Mesenteric fat pad (tissue), 1 donor: ENCODE measurements around the gene PAN3. TPM values are rescaled to one million over a fixed set of nuclear protein-coding genes. Genes with fewer than 3 reads are reported as not detected.

Experiments
- DNase-seq: peaks from one replicate; pipeline ENCODE4 v3.0.0-alpha.2; 2020; ENCODE audit warnings: low spot score
- total RNA-seq: library from RNA; stranded (reverse); fragmentation: NEBNext Ultra II Directional; extraction: Animal tissue kit (Norgen Biotek cat#: 25700); gene quantifications from one replicate; pipeline ENCODE4 v1.2.1, GENCODE V29; 2021
- donor health status: DM: yes; HTN: yes; CAD: no.

The PAN3 gene
- total RNA-seq, 1 donor from 2014 or later = 31.2 TPM

DNA sequence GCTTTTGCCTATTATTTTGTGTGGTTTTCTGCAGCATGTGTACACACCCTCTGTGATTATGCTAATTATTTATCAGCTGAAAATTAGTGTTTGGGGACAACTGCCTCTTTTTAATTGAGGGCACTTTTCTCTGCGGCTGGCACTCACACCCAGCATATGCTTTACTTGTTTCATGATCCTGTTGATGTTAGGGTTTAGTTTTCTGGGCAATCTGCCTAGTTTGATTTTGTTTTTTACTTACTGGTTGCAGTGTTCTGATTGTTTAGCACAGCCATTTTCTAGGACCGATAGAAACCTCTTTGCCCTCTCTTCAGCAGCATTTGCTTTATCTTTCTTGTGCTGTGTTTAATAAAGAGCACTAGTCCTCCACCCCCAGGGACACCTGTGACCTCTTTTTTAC, 161.6 kb downstream of the PAN3 start:
- DNase-seq = no peak

DNA sequence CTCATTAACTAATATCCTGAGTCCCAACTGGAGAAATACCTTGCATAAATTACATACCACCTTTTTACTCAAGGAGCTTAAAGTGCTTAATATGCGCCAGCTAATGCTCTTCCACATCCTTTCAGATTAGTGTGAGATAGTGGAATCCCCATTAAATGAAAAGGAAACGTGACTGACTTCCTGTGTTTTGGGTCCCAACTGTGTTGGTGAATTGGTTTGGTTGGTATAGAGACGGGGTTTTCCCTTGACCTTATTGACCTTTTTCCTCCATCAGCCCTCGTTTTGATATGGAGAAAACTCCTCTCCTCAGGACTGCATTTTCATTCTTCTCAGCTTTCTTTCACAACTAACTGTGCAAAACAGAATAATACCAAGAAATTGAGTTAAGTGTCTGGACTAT, 163.5 kb downstream of the PAN3 start:
- no peak for DNase-seq

DNA sequence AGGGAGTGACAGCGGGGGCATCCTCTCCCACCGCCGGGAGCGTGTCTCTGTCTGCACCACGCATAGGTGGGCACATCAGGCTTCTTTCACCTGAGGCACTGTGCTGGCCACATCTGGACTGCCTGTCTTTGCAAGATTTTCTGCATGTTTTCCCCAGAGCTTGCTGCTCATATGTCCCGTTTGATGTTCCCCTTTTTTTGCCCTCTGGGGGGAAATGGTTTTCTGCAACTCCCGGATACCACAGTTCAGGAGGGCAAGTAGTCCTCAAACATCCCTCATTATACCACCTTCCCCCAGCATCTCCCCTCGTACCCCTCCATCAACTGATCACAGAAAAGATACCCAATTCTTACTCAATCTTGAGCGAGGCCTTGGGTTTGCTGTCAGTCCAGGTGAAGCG, 168.0 kb downstream of the PAN3 start:
- DNase-seq = no peak

DNA sequence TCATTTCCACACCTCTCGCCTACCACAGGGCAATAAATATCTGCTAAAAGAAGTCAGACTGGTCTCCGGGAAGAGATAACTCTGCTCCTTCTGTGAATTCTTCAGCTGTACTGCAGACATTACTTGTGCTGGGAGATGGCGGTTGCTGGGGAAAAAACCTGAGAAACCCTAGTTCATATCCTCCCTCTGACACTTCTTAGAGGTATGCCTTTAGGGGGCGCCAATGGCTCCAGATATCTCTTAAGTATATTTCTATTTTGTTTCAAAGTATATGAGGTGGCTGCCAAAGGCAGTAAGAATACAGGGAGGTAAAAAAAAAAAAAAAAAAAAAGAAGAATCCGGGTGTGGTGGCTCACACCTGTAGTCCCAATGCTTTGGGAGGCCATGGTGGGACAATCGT, 175.2 kb downstream of the PAN3 start:
- DNase-seq = no peak

DNA sequence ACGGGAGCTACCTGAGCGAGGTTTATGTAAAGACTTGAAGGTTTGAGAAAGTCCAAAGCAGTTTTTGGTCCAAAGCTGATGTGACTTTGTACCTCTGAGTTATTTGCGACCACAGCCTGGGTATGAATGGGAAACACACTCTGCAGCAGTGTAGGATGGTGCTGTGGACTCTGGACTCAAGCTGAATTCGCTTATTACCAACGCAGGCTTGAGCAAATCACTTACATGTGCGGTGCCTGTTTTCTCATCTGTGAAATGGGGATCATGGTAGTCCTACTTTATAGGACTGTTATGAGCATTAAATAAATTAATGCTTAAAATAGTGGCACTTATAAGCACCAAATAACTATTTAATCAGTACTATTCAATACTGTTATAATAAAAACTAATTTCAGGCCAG, 176.5 kb downstream of the PAN3 start:
- DNase-seq = no peak

DNA sequence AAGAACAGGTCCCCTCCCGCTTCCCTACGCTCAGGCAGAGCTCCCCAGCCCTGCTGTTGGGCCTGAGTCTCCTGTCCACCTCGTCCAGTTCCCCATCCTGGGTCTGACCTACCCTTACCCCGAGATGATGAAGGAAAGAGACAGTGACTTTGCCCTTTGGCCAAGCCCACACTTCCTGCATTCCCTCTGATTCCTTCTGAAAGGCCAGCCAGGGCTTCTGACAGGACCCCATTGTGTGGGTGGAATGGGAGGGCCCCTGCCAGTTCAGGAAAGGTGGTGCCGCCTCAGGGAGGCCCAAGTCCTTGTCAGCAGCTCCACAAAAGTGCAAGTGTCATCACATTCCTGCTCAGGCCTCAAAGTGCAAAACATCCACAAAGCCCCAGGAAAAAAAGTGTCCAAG, 177.8 kb downstream of the PAN3 start:
- no peak for DNase-seq

DNA sequence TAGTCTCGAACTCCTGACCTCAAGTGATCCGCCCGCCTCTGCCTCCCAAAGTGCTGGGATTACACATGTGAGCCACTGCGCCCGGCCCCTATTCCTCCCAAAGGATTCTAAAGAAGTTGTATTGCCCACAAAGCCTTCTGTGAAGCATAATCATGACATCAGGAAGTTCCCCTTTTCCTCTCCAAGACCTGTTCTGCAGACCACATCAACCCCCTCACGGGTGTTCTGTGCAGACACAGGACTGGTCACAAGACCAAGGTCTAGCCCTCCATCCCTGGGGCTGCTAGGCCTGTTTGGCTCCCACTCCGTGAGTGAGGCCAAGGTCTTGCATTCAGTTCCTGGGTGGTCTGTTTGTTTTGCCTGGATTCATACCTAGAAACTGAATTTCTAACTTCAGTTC, 178.5 kb downstream of the PAN3 start:
- DNase-seq = no peak

DNA sequence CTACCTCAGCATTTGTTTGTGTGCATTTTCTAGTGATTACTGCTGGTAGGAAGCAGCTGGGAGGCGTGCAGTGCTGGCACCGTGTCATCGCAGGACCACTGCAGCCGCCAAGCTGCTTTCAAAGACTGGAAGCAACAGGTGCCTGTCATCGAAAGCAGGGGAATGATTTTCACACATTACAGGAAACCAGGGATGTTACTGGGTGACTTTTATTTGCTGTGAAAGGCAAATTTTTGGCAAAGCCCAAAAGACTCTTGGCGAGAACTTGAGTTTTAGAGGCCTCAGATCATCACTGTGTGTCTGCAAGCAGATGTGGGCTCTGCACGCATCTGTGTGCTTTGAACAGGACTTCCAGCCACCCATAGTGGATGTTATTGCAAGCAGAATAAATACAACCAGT, 180.2 kb downstream of the PAN3 start:
- DNase-seq = no peak

DNA sequence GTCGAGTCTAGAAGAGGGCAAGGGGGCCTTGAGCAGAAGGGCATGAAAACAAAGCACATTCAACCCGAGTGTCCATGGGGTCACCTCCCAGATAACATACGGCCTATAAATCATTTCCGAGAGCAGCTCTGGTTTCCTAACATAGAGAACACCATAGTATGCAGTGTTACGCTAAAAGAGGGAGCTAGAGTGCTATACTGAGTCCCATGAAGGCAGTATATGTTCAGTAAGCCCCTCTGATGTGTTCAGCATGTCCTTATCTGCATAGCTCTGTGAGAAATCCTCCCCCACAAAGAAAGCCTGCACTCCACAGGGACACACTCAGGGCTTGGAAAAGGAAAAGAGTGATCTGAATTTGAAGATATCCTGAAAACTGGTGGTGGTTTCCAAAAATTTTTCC, 181.2 kb downstream of the PAN3 start:
- no peak for DNase-seq

DNA sequence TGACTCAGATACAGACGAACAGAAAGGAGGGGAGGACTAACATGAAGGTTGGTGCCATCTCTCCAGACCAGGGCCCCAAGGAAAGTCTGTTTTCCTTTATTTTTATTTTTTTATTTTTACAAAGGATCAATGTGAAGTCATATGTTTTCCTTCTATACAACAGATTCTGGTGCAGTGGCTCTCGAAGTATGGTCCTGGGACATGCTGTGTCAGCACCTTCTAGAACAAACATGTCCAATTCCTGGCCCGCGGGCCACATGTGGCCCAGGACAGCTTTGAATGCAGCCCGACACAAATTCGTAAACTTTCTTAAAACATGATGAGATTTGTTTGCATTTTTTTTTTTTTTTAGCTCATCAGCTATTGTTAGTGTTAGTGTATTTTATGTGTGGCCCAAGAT, 181.9 kb downstream of the PAN3 start:
- DNase-seq = no peak

DNA sequence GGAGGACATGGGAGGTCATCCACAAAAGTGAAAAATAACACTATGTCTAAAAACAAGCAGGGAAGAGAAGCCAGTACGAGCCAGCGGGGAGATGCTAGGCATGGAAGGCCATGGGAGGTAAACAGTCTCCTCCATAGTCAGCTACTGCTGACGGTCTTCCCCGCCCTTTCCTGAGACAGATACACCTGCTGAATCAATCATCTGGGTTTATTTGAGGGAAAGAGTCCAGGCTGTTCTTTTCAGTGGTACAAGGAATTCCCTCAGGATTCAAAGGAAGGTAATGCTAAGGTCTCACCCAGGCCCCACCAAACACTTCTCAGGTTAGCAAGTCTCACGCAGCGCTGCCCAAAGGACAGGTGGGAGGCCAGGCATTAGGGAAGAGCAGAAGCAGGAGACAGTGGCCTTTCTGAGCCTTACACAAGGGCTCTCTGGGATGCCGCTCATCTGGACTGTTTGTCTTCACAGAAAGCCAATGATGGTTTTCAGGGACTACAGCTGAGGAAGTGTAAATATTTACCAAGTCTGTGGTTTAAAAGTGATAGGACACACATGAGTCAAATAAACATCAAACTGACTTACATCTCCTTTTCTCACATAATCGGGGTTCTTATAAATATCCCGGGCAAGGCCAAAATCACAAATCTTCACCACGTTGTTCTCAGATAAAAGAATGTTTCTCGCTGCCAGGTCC, 182.7 kb downstream of the PAN3 start:
- no peak for DNase-seq

DNA sequence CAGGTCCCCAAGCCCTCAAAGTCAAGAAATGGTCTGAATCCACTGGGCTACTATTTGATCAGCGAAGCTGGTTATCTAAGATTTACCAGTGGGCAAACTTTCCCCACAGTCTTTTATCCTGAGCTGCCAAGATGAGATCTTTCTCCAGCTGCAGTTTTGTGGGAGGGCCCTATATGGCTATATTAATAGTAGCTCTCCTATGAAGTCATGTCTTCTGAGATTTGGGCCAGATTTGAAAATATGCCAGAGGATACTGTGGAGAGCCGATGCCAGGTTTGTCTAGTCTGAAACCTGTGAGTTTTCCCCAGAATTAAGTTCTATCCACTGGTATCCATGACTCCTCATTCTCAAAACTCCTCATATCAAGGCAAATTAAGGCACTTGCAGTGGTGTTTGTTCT, 183.4 kb downstream of the PAN3 start:
- DNase-seq = no peak

DNA sequence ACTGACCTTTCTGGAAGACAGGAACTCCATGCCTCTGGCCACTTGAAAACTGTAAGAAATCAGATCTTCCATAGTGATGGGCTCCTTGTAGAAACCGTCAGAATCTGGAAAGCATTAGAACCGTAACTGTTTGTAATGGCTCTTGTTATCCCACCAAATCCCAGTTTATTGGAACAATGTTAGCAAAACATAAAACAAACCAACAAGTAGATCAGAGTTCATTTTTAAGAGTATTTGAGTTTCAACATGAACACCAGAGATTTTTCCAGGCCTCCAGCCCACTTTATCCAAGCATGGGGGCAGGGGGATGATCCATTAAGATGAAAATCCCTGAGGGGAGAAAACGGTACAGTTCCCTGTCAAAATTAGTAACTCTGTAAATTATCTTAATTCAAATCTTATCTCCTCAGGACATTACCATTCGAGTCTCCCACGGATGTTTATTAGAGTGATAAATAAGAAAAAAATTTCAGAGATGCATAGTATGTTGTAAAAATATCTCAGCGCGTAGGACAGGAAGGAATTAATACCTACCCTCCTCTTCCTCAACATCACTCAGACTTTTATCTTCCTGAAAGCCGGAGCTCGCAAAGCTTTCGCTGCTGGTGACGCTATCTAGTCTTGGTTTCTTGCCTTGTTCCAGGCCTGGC, 184.0 kb downstream of the PAN3 start:
- DNase-seq = no peak

DNA sequence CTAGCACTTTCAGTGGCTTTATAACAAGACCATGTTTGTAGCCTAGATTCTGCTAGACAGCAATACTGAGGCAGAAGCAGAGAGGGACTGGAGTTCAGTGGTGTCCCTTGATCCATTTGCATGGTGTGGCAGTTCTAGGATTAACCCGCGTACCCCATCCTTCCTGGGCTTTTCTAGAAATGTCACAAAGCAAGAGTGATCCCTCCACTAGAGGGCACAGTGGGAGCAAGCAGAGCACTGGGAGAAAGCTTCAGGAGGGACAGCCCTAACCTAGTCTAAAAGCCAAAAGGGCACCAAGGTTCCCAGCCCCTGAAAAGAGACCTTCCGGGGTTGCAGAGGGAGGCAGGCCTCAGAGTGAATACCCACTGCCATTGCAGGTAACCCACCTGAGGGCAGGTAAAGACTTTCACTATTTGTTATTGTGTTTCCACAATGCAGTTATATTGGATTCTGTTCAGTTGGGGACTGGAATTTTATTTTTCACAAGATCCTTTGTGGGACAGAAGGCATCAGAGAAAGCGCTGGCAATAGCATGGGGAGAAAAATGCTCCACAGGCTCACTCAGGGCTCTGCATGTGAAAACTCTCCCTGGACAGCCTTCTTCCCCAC, 185.9 kb downstream of the PAN3 start:
- no peak for DNase-seq

DNA sequence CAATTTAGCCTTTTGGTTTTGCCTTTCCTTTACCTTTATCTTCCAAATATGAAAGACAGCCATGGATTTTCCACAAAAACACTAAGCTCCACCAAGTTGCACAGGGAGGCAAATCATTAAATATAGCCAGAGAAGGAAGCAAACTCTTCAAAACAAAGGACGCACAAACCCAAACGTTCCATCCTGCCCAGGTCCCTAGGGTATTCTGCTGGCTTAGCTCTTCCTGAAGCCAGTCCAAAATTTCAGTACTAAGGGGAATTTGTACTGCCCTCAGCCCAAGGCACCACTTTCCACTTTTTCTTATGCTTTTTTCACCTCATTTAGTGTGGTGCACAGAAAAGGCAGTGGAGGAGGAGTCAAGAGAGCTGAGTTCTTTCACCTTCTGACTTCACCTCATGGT, 186.7 kb downstream of the PAN3 start:
- DNase-seq = no peak

DNA sequence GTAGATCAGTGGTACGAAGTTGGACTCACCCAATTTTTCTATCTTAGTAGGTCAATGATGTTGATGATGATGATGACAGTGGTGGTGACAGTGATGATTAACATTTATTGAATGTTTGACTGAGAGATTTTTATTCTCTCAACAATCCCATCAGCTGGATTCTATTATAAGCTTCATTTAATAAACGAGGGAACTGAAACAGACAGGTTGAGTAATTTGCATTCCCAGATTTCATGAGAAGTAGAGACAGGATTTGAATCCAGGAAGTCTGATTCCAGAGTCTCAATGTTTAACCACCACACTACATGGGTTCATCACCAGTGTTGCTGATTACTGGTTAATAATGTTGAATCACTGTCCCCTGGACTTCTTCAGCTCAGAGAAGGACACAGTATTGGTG, 187.7 kb downstream of the PAN3 start:
- DNase-seq = no peak

DNA sequence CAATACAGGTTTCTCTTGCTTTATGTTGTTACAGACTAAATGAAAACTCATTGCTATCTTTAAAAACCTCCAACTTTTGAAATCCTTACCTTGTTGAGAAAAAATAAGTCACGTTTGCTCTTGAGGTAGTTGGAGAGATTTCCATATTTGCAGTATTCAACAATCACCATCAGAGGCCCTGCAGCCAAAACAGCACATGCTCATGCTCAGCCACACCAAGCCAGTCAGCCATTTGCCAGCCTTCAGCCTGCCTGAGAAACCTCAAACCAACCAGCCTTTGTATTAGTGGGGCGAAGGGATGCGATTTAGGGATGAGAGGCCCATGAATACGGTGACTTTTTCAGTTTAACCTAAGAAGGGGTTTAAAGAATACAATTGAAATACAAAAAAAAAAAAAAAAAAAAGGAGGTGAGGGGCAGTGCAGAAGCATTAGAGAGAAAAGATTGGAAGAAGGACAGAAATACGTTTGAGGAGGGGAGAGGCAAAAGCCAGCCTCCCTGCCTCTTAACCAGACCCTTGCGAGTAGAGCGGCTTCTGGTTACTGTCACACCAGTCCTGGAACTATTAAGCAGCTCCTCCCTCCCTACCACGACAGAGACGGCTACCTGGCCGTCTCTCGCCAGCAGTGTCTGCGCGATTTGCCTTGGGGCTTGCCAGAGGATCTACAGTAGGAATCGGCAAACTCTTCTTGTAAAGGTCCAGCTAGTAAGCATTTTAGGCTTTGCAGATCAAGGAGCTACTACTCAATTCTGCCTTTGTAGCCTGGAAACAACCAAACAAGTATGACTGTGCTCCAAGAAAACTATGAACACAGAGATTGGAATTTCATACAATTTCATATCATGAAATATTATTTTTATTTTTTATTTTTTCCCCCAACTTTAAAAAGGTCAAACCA, 189.3 kb downstream of the PAN3 start:
- no peak for DNase-seq

DNA sequence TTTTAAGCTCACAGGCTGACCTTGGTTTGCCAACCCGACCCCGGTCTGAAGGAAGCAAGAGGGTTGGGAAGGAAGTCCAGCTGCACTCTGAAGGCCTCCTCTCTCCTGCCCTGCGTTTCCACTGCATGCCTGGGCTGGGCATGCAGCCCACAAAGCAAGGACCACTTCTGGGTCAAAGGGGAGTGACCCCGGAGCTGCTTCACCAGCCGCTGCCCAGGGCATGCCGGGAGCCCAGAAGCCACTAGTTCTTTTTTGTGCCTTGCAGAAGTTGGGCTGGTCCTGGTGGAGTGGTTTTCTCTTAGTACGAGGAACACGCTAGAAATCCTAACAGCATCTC, 189.9 kb downstream of the PAN3 start:
- DNase-seq = no peak

DNA sequence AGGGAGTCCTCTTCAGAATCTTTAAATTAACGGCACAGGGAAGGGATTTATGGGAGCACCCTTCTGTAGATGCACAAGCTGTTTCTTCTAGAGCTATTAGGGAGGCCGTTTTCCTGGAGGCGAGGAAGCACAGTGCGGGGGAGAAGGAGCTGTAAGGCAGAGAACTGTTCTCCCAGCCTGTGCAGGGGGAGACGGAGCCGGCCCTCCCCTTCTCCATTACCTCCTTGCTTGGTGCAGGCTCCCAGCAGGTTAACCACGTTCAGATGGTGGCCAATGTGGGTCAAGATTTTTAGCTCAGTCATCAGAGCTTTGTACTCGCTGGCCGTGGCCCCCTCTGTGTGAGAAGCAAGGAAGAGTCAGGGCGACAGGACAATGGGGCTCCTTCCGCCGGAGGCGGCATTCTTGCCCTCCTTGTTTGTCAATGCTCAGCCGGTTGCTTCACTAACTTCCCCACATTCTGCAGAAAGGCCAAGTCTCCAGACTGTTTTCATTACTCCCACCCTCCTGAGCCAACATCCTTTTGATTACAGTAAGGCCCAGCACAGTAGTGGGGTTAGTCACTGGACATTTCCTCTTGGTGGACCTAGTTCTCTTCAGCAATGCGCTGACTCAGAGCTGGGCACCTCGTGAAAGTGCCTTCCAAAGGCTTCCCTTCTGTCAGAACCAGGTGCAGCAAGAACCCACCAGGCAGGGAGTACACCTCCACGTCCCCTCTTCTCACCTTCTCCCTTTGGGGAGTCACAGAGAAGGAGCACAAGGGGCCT, 191.2 kb downstream of the PAN3 start:
- DNase-seq = no peak

DNA sequence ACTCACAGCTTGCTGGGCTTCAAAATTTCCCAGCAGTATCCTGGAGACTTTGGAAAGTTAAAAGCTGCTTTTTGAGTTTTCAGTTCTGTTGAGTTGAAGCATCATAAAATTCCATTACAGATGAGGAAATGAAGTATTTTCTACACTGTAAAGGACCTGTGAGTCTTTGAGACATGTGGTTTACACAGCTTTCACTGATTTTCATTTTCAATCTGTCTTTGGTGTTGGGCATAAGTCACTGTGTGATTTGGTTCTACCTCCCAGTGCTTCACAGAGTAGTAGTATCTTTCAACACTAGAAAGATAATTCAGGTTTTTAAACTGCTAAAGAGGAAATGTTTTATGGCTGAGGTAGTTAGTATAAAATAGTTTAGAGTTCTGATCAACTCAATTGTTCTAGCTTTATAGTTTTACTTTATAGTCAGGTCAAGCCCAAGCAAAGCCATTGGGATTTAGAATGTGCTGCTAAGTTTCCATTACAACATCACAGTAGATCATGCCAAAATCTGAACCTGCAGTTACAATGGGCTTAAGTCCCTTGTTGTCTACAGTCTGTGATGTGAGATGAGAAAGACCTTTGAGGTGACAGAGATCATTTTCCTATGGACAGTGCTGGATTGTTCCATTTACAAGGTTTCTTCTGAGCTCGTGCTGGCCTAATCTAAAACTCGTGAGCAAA, 195.0 kb downstream of the PAN3 start:
- DNase-seq = no peak

DNA sequence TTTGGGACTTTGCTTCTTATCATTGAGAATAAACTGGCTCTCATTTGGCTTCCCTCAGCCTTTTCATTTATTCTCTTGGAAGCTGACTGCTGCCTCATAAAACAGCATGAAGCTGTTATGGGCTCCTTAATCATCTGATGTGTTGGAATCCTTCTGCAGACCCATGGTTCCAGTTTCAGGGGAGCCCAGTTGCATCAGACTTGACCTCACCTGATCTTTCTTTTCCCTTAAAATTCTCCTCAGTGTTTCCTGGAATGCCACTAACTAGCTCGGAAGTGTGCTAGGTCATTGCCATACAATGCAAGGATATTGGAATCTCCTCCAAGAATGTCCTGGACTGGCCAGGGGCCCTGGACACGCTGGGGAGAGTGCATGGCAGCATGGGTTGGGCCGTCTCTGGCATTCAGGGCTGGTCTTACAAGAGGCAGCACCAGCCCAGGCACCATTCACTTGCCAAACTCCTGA, 197.9 kb downstream of the PAN3 start:
- no peak for DNase-seq
